Fibroblast of pulmonary artery (primary cell): ENCODE results near the gene SDC3.

Experiments used
- DNase-seq: peaks from one replicate; pipeline ENCODE4 v3.0.0-alpha.2; 2010; ENCODE audit warnings: low read depth
- H3K4me3 ChIP-seq: replicated peaks from 2 replicates; pipeline ENCODE4 v1.5.1; 2011; ENCODE audit warnings: low read depth, mild to moderate bottlenecking, control low read depth, low read length, moderate library complexity
- CTCF ChIP-seq: IDR thresholded peaks from 2 replicates; pipeline ENCODE4 v1.5.1; 2011; ENCODE audit warnings: mild to moderate bottlenecking, control low read depth, low read length, inconsistent platforms; ENCODE audit errors: missing control alignments

The SDC3 gene

GRCh38 chr1:30822966-30823581, 85.5 kb downstream of the SDC3 start:
- peak; percentile 36 for DNase-seq
- no peak for TF ChIP-seq CTCF

GRCh38 chr1:30822006-30822405, 86.6 kb downstream of the SDC3 start:
- no peak for TF ChIP-seq CTCF

More at GRCh38 chr1:30822966-30823581, 85.5 kb downstream of the SDC3 start:
- no peak overlapping the region for H3K4me3 ChIP-seq

GRCh38 chr1:30820299-30820698, 88.3 kb downstream of the SDC3 start:
- H3K4me3 ChIP-seq = no peak overlapping the region
- no peak for DNase-seq
- TF ChIP-seq CTCF = no peak

More at GRCh38 chr1:30822006-30822405, 86.6 kb downstream of the SDC3 start:
- no peak overlapping the region for H3K4me3 ChIP-seq
- no peak for DNase-seq
